Osteocyte (in vitro differentiated cells): ENCODE results near the gene DNAJC1. TPM values are rescaled to one million over a fixed set of nuclear protein-coding genes. Genes with fewer than 3 reads are reported as not detected.
"Not testable (repeated sequence)": the region's sequence is repeated elsewhere in the genome, so short reads cannot be mapped to it uniquely, and the experiment has no call there.

Source experiments
- DNase-seq: peaks from one replicate; pipeline ENCODE4 v3.0.0; 2021; ENCODE audit warnings: mixed read lengths; ENCODE audit not compliant: unreplicated experiment; ENCODE audit errors: extremely low spot score
- H3K27ac Mint-ChIP-seq: one replicate; pipeline ENCODE4 v1.8.0; 2021; ENCODE audit warnings: mild to moderate bottlenecking, mixed read lengths; ENCODE audit not compliant: unreplicated experiment
- H3K27me3 Mint-ChIP-seq: one replicate; pipeline ENCODE4 v1.8.0; 2021; ENCODE audit warnings: mixed read lengths; ENCODE audit not compliant: unreplicated experiment
- H3K36me3 Mint-ChIP-seq: one replicate; pipeline ENCODE4 v1.8.0; 2021; ENCODE audit warnings: mixed read lengths; ENCODE audit not compliant: unreplicated experiment
- H3K4me1 Mint-ChIP-seq: one replicate; pipeline ENCODE4 v1.8.0; 2021; ENCODE audit warnings: mixed read lengths; ENCODE audit not compliant: unreplicated experiment
- H3K4me3 Mint-ChIP-seq: one replicate; pipeline ENCODE4 v1.8.0; 2021; ENCODE audit warnings: mild to moderate bottlenecking, moderate library complexity, mixed read lengths; ENCODE audit not compliant: unreplicated experiment
- H3K9me3 Mint-ChIP-seq: one replicate; pipeline ENCODE4 v1.8.0; 2021; ENCODE audit warnings: mixed read lengths; ENCODE audit not compliant: unreplicated experiment
- CTCF ChIP-seq: fragments of 200-600 bp; sonication (generic); IDR thresholded peaks from 2 replicates; pipeline ENCODE4 v1.5.0; 2021; ENCODE audit warnings: antibody characterized with exemption, mild to moderate bottlenecking, moderate library complexity
- total RNA-seq: library from RNA; stranded (reverse); gene quantifications from 2 replicates; pipeline ENCODE4 v1.2.1, GENCODE V29; 2021

DNAJC1 gene
- total RNA-seq, 1 donor from 2014 or later: 38.4 TPM

GRCh38 chr10:21825345-21825744 lies 178.2 kb downstream of the DNAJC1 start:
- Mint-ChIP-seq H3K27ac (no peak overlapping the region), H3K4me3 (no peak overlapping the region), H3K4me1 (no peaks in the 10 kb centered on the region), H3K27me3 (no peaks in the 10 kb centered on the region), H3K9me3 (peaks cover 40% of the 10 kb centered on the region), H3K36me3 (peaks cover 30% of the 10 kb centered on the region)
- no peak for DNase-seq
- no peak for TF ChIP-seq CTCF

- Mint-ChIP-seq H3K36me3 (peaks cover 22% of the 10 kb centered on the region), H3K4me1 (no peaks in the 10 kb centered on the region), H3K27me3 (no peaks in the 10 kb centered on the region), H3K4me3 (no peak overlapping the region), H3K27ac (no peak overlapping the region), H3K9me3 (peaks cover 33% of the 10 kb centered on the region)
- no peak for TF ChIP-seq CTCF
- no peak for DNase-seq
Measured at GRCh38 chr10:21824409-21824808, 179.1 kb downstream of the DNAJC1 start.

- H3K4me1 Mint-ChIP-seq: no peaks in the 10 kb centered on the region
- no peak overlapping the region for H3K4me3 Mint-ChIP-seq
- H3K27ac Mint-ChIP-seq: no peak overlapping the region
- no peak for TF ChIP-seq CTCF
- H3K36me3 Mint-ChIP-seq: peaks cover 20% of the 10 kb centered on the region
- no peak for DNase-seq
- peaks cover 30% of the 10 kb centered on the region for H3K9me3 Mint-ChIP-seq
- no peaks in the 10 kb centered on the region for H3K27me3 Mint-ChIP-seq
Measured at GRCh38 chr10:21823617-21824016, 179.9 kb downstream of the DNAJC1 start.

GRCh38 chr10:21822273-21822672 lies 181.3 kb downstream of the DNAJC1 start:
- H3K4me3 Mint-ChIP-seq, DNase-seq, H3K27ac Mint-ChIP-seq, H3K4me1 Mint-ChIP-seq, H3K27me3 Mint-ChIP-seq: not testable (repeated sequence)
- peaks cover 19% of the 10 kb centered on the region for H3K36me3 Mint-ChIP-seq
- peaks cover 18% of the 10 kb centered on the region for H3K9me3 Mint-ChIP-seq

GRCh38 chr10:21820952-21821351 lies 182.6 kb downstream of the DNAJC1 start:
- H3K27ac Mint-ChIP-seq: no peak overlapping the region
- TF ChIP-seq CTCF: no peak
- H3K36me3 Mint-ChIP-seq: peaks cover 11% of the 10 kb centered on the region
- DNase-seq: no peak
- no peak overlapping the region for H3K4me3 Mint-ChIP-seq
- no peaks in the 10 kb centered on the region for H3K27me3 Mint-ChIP-seq
- peaks cover 9% of the 10 kb centered on the region for H3K9me3 Mint-ChIP-seq
- H3K4me1 Mint-ChIP-seq: no peaks in the 10 kb centered on the region

- not testable (repeated sequence) for H3K27ac Mint-ChIP-seq, H3K4me1 Mint-ChIP-seq, H3K36me3 Mint-ChIP-seq, H3K27me3 Mint-ChIP-seq, H3K4me3 Mint-ChIP-seq, DNase-seq, H3K9me3 Mint-ChIP-seq
Measured at GRCh38 chr10:21818416-21818815, 185.1 kb downstream of the DNAJC1 start.
